T-helper 1 cell treated with Interleukin-12 subunit alpha and Interleukin-12 subunit beta and Interleukin-4 antibody, amounts not matched to agents 30 μg/mL and 1 μg/mL, for 36 hours (primary cell): ENCODE measurements around the gene MKLN1.

Experiments used
- H3K27ac Mint-ChIP-seq: one replicate; pipeline ENCODE4 v1.8.0; 2021; ENCODE audit warnings: mild to moderate bottlenecking, mixed read lengths
- H3K27me3 Mint-ChIP-seq: one replicate; pipeline ENCODE4 v1.8.0; 2021; ENCODE audit warnings: low read depth, mixed read lengths
- H3K36me3 Mint-ChIP-seq: one replicate; pipeline ENCODE4 v1.8.0; 2021; ENCODE audit warnings: low read depth, mixed read lengths
- H3K4me1 Mint-ChIP-seq: one replicate; pipeline ENCODE4 v1.8.0; 2021; ENCODE audit warnings: low read depth, mixed read lengths
- H3K4me3 Mint-ChIP-seq: one replicate; pipeline ENCODE4 v1.8.0; 2021; ENCODE audit warnings: mild to moderate bottlenecking, moderate library complexity, mixed read lengths
- H3K9me3 Mint-ChIP-seq: one replicate; pipeline ENCODE4 v1.8.0; 2021; ENCODE audit warnings: mixed read lengths

The MKLN1 gene

GRCh38 chr7:131524703-131525102 lies 197.0 kb downstream of the MKLN1 start:
- Mint-ChIP-seq H3K27me3 (peaks cover 18% of the 10 kb centered on the region), H3K9me3 (no peaks in the 10 kb centered on the region), H3K4me1 (peaks cover 18% of the 10 kb centered on the region), H3K27ac (no peak overlapping the region), H3K36me3 (peaks cover 6% of the 10 kb centered on the region), H3K4me3 (no peak overlapping the region)

DNA sequence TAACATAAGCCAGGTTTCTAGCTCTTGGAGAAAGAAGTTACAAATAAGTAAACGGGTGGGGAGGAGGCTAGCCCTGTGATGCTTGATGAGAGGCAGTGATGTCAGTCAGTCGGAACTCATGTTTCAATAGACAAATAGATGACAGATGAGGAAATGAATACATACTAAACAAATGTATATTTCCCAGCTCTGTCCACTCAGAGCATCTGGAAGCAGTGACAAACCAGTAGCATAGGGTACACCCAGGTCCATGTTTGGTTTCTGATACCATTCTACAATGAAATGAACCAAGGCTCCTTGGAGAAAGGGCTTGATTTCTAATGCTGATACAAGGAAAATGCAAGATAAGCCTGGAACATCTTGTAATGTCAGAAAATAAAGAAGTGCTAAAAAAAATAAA lies 198.1 kb downstream of the MKLN1 start:
- H3K9me3 Mint-ChIP-seq = no peaks in the 10 kb centered on the region
- H3K36me3 Mint-ChIP-seq = peaks cover 6% of the 10 kb centered on the region
- H3K27me3 Mint-ChIP-seq = peaks cover 18% of the 10 kb centered on the region
- H3K4me1 Mint-ChIP-seq = peaks cover 18% of the 10 kb centered on the region
- H3K4me3 Mint-ChIP-seq = no peak overlapping the region
- no peak overlapping the region for H3K27ac Mint-ChIP-seq

DNA sequence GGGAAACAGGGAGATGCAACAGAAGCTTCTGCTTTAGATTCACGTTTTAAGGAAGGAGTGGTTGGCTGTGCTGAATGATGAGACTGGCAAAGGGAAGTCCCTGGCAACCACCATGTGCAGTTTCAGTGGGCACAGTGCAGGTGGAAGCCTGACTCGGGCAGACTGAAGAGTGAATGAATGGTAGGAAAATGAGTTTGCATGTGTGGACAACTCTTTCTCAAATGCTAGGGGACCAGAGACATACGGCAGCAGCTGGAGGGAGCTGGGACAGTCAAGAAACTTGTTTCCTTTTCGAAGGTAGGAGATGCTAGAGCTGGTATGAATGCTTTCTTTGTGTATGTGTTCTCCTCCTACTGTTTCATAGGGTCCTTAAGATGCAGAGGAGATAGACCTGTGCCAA lies 199.8 kb downstream of the MKLN1 start:
- Mint-ChIP-seq H3K27me3 (peaks cover 18% of the 10 kb centered on the region), H3K27ac (no peak overlapping the region), H3K9me3 (no peaks in the 10 kb centered on the region), H3K4me3 (no peak overlapping the region), H3K4me1 (peaks cover 12% of the 10 kb centered on the region), H3K36me3 (peaks cover 6% of the 10 kb centered on the region)

DNA sequence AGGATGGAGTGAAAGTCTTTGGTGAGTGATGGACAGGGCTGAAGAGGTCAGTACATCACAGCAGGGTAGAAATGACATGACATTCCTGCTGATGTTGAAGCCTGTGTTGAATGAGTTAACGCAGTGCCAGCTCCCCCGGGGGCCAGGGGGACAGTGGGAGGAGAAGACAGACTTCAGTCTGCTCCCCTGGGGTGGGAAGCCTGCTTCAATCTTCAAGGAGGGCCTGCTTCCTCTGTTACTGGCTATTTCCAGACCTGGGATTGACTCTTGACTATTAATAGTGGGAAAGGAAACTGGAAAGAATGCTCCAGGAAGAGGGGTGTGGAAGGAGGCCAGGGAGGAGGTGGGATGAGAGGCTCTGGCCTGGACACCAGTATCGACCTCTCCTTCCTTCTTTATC lies 201.5 kb downstream of the MKLN1 start:
- peaks cover 5% of the 10 kb centered on the region for H3K4me1 Mint-ChIP-seq
- peaks cover 15% of the 10 kb centered on the region for H3K27me3 Mint-ChIP-seq
- no peaks in the 10 kb centered on the region for H3K9me3 Mint-ChIP-seq
- peaks cover 2% of the 10 kb centered on the region for H3K36me3 Mint-ChIP-seq
- no peak overlapping the region for H3K4me3 Mint-ChIP-seq
- H3K27ac Mint-ChIP-seq = no peak overlapping the region

GRCh38 chr7:131529617-131530016 lies 201.9 kb downstream of the MKLN1 start:
- no peaks in the 10 kb centered on the region for H3K36me3 Mint-ChIP-seq
- peaks cover 13% of the 10 kb centered on the region for H3K27me3 Mint-ChIP-seq
- no peak overlapping the region for H3K4me3 Mint-ChIP-seq
- H3K27ac Mint-ChIP-seq = no peak overlapping the region
- H3K4me1 Mint-ChIP-seq = peaks cover 5% of the 10 kb centered on the region
- no peaks in the 10 kb centered on the region for H3K9me3 Mint-ChIP-seq

- peaks cover 9% of the 10 kb centered on the region for H3K27me3 Mint-ChIP-seq
- H3K27ac Mint-ChIP-seq = no peak overlapping the region
- H3K36me3 Mint-ChIP-seq = no peaks in the 10 kb centered on the region
- H3K4me3 Mint-ChIP-seq = no peak overlapping the region
- H3K9me3 Mint-ChIP-seq = no peaks in the 10 kb centered on the region
- peaks cover 5% of the 10 kb centered on the region for H3K4me1 Mint-ChIP-seq
Observed at GRCh38 chr7:131530137-131530536, 202.5 kb downstream of the MKLN1 start.

DNA sequence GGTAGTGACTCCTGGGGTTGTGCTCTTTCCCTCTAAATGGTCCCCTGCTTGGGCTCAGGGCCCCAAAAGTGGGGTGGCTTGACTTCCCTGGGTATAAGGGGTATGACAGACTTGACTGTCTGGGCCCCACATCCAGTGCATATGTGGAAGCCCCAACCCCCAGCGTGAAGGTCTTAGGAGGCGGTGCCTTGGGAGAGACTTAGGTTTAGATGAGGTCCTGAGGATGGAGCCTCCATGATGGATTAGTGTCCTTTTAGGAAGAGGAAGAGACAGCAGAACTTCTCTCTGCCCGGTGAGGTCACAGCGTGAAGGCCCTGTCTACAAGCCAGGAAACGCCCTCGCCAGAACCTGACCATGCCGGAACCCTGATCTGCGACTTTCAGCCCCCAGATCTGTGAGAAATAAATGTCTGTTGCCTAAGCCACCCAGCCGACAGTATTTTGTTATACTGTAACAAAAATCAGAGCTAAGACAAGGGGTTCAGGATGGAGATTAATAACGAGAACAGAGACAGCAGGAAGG lies 205.0 kb downstream of the MKLN1 start:
- Mint-ChIP-seq H3K9me3 (no peaks in the 10 kb centered on the region), H3K27ac (no peak overlapping the region), H3K36me3 (no peaks in the 10 kb centered on the region), H3K4me3 (no peak overlapping the region), H3K27me3 (peaks cover 5% of the 10 kb centered on the region), H3K4me1 (no peaks in the 10 kb centered on the region)

GRCh38 chr7:131533151-131533559 lies 205.5 kb downstream of the MKLN1 start:
- no peaks in the 10 kb centered on the region for H3K9me3 Mint-ChIP-seq
- no peaks in the 10 kb centered on the region for H3K4me1 Mint-ChIP-seq
- H3K27me3 Mint-ChIP-seq = peaks cover 5% of the 10 kb centered on the region
- no peak overlapping the region for H3K4me3 Mint-ChIP-seq
- no peaks in the 10 kb centered on the region for H3K36me3 Mint-ChIP-seq
- no peak overlapping the region for H3K27ac Mint-ChIP-seq

GRCh38 chr7:131533566-131534561 lies 206.2 kb downstream of the MKLN1 start:
- no peak overlapping the region for H3K27ac Mint-ChIP-seq
- H3K4me1 Mint-ChIP-seq = no peaks in the 10 kb centered on the region
- H3K36me3 Mint-ChIP-seq = no peaks in the 10 kb centered on the region
- H3K4me3 Mint-ChIP-seq = no peak overlapping the region
- no peaks in the 10 kb centered on the region for H3K9me3 Mint-ChIP-seq
- peaks cover 5% of the 10 kb centered on the region for H3K27me3 Mint-ChIP-seq

DNA sequence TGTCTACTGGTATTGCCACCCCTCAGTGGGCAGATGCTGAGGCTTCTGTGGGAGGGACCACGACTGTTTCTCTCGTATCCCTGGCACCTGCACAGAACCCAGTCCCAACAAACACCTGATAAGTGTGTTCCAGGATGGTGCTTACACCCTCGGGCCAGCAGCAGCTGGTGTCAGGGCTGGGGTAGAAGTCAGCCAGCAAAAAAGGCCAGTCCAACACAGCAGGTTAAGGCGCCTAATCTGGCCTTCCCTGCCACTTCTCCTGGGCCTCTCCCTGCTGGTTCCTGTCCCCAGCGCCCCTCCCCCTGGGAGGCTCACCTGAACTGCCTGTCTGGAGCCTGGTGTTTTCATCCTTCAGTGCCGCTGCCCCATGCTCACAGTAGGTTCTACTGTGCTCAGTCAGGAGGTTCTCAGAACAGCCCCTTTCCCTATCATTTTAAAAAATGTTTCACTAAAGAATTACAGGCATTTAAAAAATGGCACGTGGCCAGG lies 208.7 kb downstream of the MKLN1 start:
- H3K27me3 Mint-ChIP-seq = peaks cover 5% of the 10 kb centered on the region
- H3K4me3 Mint-ChIP-seq = no peak overlapping the region
- no peaks in the 10 kb centered on the region for H3K4me1 Mint-ChIP-seq
- H3K27ac Mint-ChIP-seq = no peak overlapping the region
- no peaks in the 10 kb centered on the region for H3K9me3 Mint-ChIP-seq
- H3K36me3 Mint-ChIP-seq = no peaks in the 10 kb centered on the region

DNA sequence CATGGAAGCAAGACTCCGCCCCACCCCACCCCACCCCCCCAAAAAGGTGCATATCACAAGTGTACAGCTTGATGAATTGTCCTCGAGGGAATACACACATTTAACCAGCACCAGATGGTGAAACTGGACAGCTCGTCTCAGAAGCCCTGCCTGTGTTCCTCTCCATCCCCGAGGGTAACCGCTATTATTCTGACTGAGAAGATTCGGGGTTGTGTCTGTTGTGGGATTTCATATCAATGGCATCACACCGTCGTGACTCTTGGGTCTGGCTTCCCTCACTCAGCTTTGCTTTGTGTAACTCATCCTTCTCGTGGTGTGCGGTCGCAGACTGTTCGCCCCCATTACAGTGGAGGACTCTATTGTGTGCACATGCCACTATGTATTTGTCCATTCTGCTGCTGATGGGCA lies 209.9 kb downstream of the MKLN1 start:
- no peaks in the 10 kb centered on the region for H3K9me3 Mint-ChIP-seq
- no peak overlapping the region for H3K4me3 Mint-ChIP-seq
- H3K4me1 Mint-ChIP-seq = no peaks in the 10 kb centered on the region
- H3K36me3 Mint-ChIP-seq = no peaks in the 10 kb centered on the region
- peaks cover 5% of the 10 kb centered on the region for H3K27me3 Mint-ChIP-seq
- no peak overlapping the region for H3K27ac Mint-ChIP-seq

- Mint-ChIP-seq H3K27me3 (peaks cover 5% of the 10 kb centered on the region), H3K4me1 (no peaks in the 10 kb centered on the region), H3K9me3 (no peaks in the 10 kb centered on the region), H3K36me3 (no peaks in the 10 kb centered on the region), H3K27ac (no peak overlapping the region), H3K4me3 (no peak overlapping the region)
Observed at GRCh38 chr7:131538071-131538812, 210.6 kb downstream of the MKLN1 start.

GRCh38 chr7:131538813-131539179 lies 211.1 kb downstream of the MKLN1 start:
- Mint-ChIP-seq H3K36me3 (no peaks in the 10 kb centered on the region), H3K4me1 (no peaks in the 10 kb centered on the region), H3K27ac (no peak overlapping the region), H3K4me3 (no peak overlapping the region), H3K27me3 (peaks cover 5% of the 10 kb centered on the region), H3K9me3 (no peaks in the 10 kb centered on the region)

DNA sequence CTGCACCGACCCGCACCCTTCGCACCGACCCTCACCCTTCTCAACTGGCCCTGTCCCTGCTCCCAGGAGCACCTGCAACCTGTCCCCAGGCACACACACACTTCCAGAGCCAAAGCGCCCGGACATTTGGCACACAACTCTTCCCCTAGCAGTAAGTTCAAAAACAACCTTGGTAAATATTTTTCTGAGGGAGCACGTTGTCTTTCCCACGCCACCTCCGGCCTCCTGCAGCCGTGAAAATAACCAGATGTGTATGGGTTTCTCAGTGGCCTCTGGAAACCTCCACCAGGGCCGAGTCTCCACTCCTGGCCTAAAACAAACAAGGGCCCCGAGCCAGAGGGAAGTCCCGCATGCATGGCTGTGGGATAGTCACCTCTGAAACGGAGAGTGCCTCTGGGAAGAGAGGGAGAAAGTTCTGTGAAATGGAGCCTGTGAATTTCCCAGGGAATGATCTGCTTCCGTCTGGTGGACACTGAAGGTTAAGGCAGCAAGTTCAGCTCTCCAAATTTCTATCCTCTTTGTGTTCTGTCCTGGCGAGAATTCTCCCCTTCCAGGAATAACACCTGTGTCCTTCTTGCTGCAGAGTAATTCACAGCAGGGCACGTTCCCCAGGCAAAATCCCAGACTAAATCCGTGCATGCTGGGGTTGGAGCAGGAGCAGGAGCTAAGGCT lies 213.0 kb downstream of the MKLN1 start:
- Mint-ChIP-seq H3K4me1 (peaks cover 8% of the 10 kb centered on the region), H3K4me3 (no peak overlapping the region), H3K27me3 (peaks cover 4% of the 10 kb centered on the region), H3K27ac (no peak overlapping the region), H3K9me3 (no peaks in the 10 kb centered on the region), H3K36me3 (no peaks in the 10 kb centered on the region)
